ENCODE data around the gene PPP4R2. TPM values are rescaled to one million over a fixed set of nuclear protein-coding genes. Genes with fewer than 3 reads are reported as not detected.

The PPP4R2 gene
- total RNA-seq, 2 donors from 2014 or later = 99.5 to 101 TPM

GRCh38 chr3:73069775-73070444 lies 73.3 kb downstream of the PPP4R2 start:
- H3K36me3 Mint-ChIP-seq (ENCODE audit: insufficient read depth in 2 of 2) = peaks cover 0 to 12% of the 10 kb centered on the region in 2 donors
- H3K4me1 Mint-ChIP-seq (ENCODE audit: low read depth) = peaks cover 22% of the 10 kb centered on the region
- H3K27ac Mint-ChIP-seq = no peak overlapping the region
- ATAC-seq (replicated peaks in 1 of 2) (no peak), DNase-seq (no peak)
- no peaks in the 10 kb centered on the region for H3K9me3 Mint-ChIP-seq
- no peak overlapping the region for H3K4me3 Mint-ChIP-seq
- no peaks in the 10 kb centered on the region for H3K27me3 Mint-ChIP-seq (ENCODE audit: low read depth)

- Mint-ChIP-seq H3K4me3 (no peak overlapping the region), H3K27ac (peak overlapping the region; percentile 29)
- no peak for ATAC-seq (replicated peaks in 1 of 2)
These were observed 74.3 kb downstream of the PPP4R2 start for GRCh38 chr3:73070675-73071575.

GRCh38 chr3:73071952-73072351 lies 75.3 kb downstream of the PPP4R2 start:
- DNase-seq (no peak), ATAC-seq (replicated peaks in 1 of 2) (no peak)
- Mint-ChIP-seq H3K27me3 (ENCODE audit: low read depth) (no peaks in the 10 kb centered on the region), H3K36me3 (ENCODE audit: insufficient read depth in 2 of 2) (peaks cover 0 to 3% of the 10 kb centered on the region in 2 donors), H3K27ac (peak overlapping the region; percentile 29), H3K4me3 (no peak overlapping the region), H3K9me3 (no peaks in the 10 kb centered on the region), H3K4me1 (ENCODE audit: low read depth) (peaks cover 22% of the 10 kb centered on the region)

More at GRCh38 chr3:73070675-73071575, 74.3 kb downstream of the PPP4R2 start:
- Mint-ChIP-seq H3K9me3 (no peaks in the 10 kb centered on the region), H3K36me3 (ENCODE audit: insufficient read depth in 2 of 2) (peaks cover 0 to 4% of the 10 kb centered on the region in 2 donors), H3K4me1 (ENCODE audit: low read depth) (peaks cover 22% of the 10 kb centered on the region), H3K27me3 (ENCODE audit: low read depth) (no peaks in the 10 kb centered on the region)
- DNase-seq = no peak

GRCh38 chr3:73072634-73073033 lies 76.0 kb downstream of the PPP4R2 start:
- H3K27ac Mint-ChIP-seq = no peak overlapping the region
- no peak for DNase-seq
- H3K4me3 Mint-ChIP-seq = no peak overlapping the region
- peaks cover 22% of the 10 kb centered on the region for H3K4me1 Mint-ChIP-seq (ENCODE audit: low read depth)
- H3K36me3 Mint-ChIP-seq (ENCODE audit: insufficient read depth in 2 of 2) = peaks cover 0 to 3% of the 10 kb centered on the region in 2 donors
- no peaks in the 10 kb centered on the region for H3K9me3 Mint-ChIP-seq
- no peaks in the 10 kb centered on the region for H3K27me3 Mint-ChIP-seq (ENCODE audit: low read depth)
- no peak for ATAC-seq (replicated peaks in 1 of 2)

- DNase-seq = no peak
- peak overlapping the region; percentile 0 for H3K27ac Mint-ChIP-seq
- peaks cover 22% of the 10 kb centered on the region for H3K4me1 Mint-ChIP-seq (ENCODE audit: low read depth)
These were observed 76.6 kb downstream of the PPP4R2 start for GRCh38 chr3:73073091-73073707.

GRCh38 chr3:73074781-73075180 lies 78.2 kb downstream of the PPP4R2 start:
- DNase-seq (no peak), ATAC-seq (replicated peaks in 1 of 2) (no peak)
- H3K9me3 Mint-ChIP-seq = no peaks in the 10 kb centered on the region
- H3K27me3 Mint-ChIP-seq (ENCODE audit: low read depth) = no peaks in the 10 kb centered on the region
- H3K4me3 Mint-ChIP-seq = no peak overlapping the region
- H3K4me1 Mint-ChIP-seq (ENCODE audit: low read depth) = peaks cover 22% of the 10 kb centered on the region
- H3K27ac Mint-ChIP-seq = no peak overlapping the region
- H3K36me3 Mint-ChIP-seq (ENCODE audit: insufficient read depth in 2 of 2) = no peaks in the 10 kb centered on the region

More at GRCh38 chr3:73073091-73073707, 76.6 kb downstream of the PPP4R2 start:
- H3K9me3 Mint-ChIP-seq = no peaks in the 10 kb centered on the region
- no peaks in the 10 kb centered on the region for H3K27me3 Mint-ChIP-seq (ENCODE audit: low read depth)
- H3K36me3 Mint-ChIP-seq (ENCODE audit: insufficient read depth in 2 of 2) = no peaks in the 10 kb centered on the region
- no peak overlapping the region for H3K4me3 Mint-ChIP-seq
- ATAC-seq (replicated peaks in 1 of 2) = no peak

- ATAC-seq (replicated peaks in 1 of 2) (peak; percentile 23 to 66), DNase-seq (peak in 1 of 2 donors; percentile 34)
- no peaks in the 10 kb centered on the region for H3K9me3 Mint-ChIP-seq
- H3K27me3 Mint-ChIP-seq (ENCODE audit: low read depth) = no peaks in the 10 kb centered on the region
- H3K4me1 Mint-ChIP-seq (ENCODE audit: low read depth) = peaks cover 12% of the 10 kb centered on the region
- H3K36me3 Mint-ChIP-seq (ENCODE audit: insufficient read depth in 2 of 2) = no peaks in the 10 kb centered on the region
- H3K27ac Mint-ChIP-seq = no peak overlapping the region
- peak overlapping the region in 1 of 2 donors; percentile 40 for H3K4me3 Mint-ChIP-seq
These were observed 83.8 kb downstream of the PPP4R2 start for GRCh38 chr3:73080216-73080966.

GRCh38 chr3:73081140-73081539 lies 84.5 kb downstream of the PPP4R2 start:
- no peak for DNase-seq
- H3K36me3 Mint-ChIP-seq (ENCODE audit: insufficient read depth in 2 of 2) = no peaks in the 10 kb centered on the region
- H3K4me3 Mint-ChIP-seq = no peak overlapping the region
- ATAC-seq (replicated peaks in 1 of 2) = no peak
- peaks cover 17% of the 10 kb centered on the region for H3K4me1 Mint-ChIP-seq (ENCODE audit: low read depth)
- no peaks in the 10 kb centered on the region for H3K27me3 Mint-ChIP-seq (ENCODE audit: low read depth)
- H3K9me3 Mint-ChIP-seq = no peaks in the 10 kb centered on the region
- H3K27ac Mint-ChIP-seq = no peak overlapping the region

- Mint-ChIP-seq H3K27ac (no peak overlapping the region), H3K9me3 (no peaks in the 10 kb centered on the region), H3K36me3 (ENCODE audit: insufficient read depth in 2 of 2) (no peaks in the 10 kb centered on the region), H3K4me1 (ENCODE audit: low read depth) (peaks cover 22% of the 10 kb centered on the region), H3K27me3 (ENCODE audit: low read depth) (no peaks in the 10 kb centered on the region), H3K4me3 (no peak overlapping the region)
- DNase-seq (no peak), ATAC-seq (replicated peaks in 1 of 2) (peak; percentile 48 to 73)
These were observed 87.6 kb downstream of the PPP4R2 start for GRCh38 chr3:73084170-73084569.

GRCh38 chr3:73086071-73086494 lies 89.5 kb downstream of the PPP4R2 start:
- peaks cover 9% of the 10 kb centered on the region for H3K4me1 Mint-ChIP-seq (ENCODE audit: low read depth)
- no peak overlapping the region for H3K27ac Mint-ChIP-seq
- H3K27me3 Mint-ChIP-seq (ENCODE audit: low read depth) = no peaks in the 10 kb centered on the region
- H3K9me3 Mint-ChIP-seq = no peaks in the 10 kb centered on the region
- no peaks in the 10 kb centered on the region for H3K36me3 Mint-ChIP-seq (ENCODE audit: insufficient read depth in 2 of 2)
- ATAC-seq (replicated peaks in 1 of 2) (peak; percentile 61 to 63), DNase-seq (peak; percentile 53 to 54)
- H3K4me3 Mint-ChIP-seq = peak overlapping the region; percentile 46 to 66

- no peak for ATAC-seq (replicated peaks in 1 of 2)
- Mint-ChIP-seq H3K27ac (no peak overlapping the region), H3K9me3 (no peaks in the 10 kb centered on the region)
These were observed 97.5 kb downstream of the PPP4R2 start for GRCh38 chr3:73094129-73094528.

GRCh38 chr3:73094951-73095350 lies 98.3 kb downstream of the PPP4R2 start:
- ATAC-seq (replicated peaks in 1 of 2) = no peak
- Mint-ChIP-seq H3K4me1 (ENCODE audit: low read depth) (peaks cover 8% of the 10 kb centered on the region), H3K36me3 (ENCODE audit: insufficient read depth in 2 of 2) (no peaks in the 10 kb centered on the region), H3K27ac (no peak overlapping the region), H3K27me3 (ENCODE audit: low read depth) (no peaks in the 10 kb centered on the region), H3K9me3 (no peaks in the 10 kb centered on the region), H3K4me3 (no peak overlapping the region)
- DNase-seq = no peak

More at GRCh38 chr3:73094129-73094528, 97.5 kb downstream of the PPP4R2 start:
- no peak for DNase-seq
- no peaks in the 10 kb centered on the region for H3K27me3 Mint-ChIP-seq (ENCODE audit: low read depth)
- H3K4me3 Mint-ChIP-seq = no peak overlapping the region
- no peaks in the 10 kb centered on the region for H3K36me3 Mint-ChIP-seq (ENCODE audit: insufficient read depth in 2 of 2)
- H3K4me1 Mint-ChIP-seq (ENCODE audit: low read depth) = peaks cover 8% of the 10 kb centered on the region

Data from activated T-cell treated with anti-CD3 and anti-CD28 coated beads, Interleukin-2, amount 50 U/mL, for 72 hours (primary cell).